Fibroblast of lung (primary cell): ENCODE data around the gene KCTD3. TPM values are rescaled to one million over a fixed set of nuclear protein-coding genes. Genes with fewer than 3 reads are reported as not detected.

Experiments used
- DNase-seq, 2 donors: peaks; one replicate each; pipeline versions ENCODE4 v3.0.0 to v3.0.0-alpha.2; 2010; ENCODE audit warnings: low read depth in 2 of 2
- H2AFZ ChIP-seq: 2 replicates; pipeline ENCODE4 v1.5.1; 2012; ENCODE audit warnings: low read length, control low read depth, inconsistent platforms
- H3K27ac ChIP-seq: 2 replicates; pipeline ENCODE4 v1.5.1; 2011; ENCODE audit warnings: low read length, control low read depth; ENCODE audit not compliant: insufficient read depth
- H3K27me3 ChIP-seq: 2 replicates; pipeline ENCODE4 v1.5.1; 2011; ENCODE audit warnings: mild to moderate bottlenecking, low read length; ENCODE audit not compliant: control insufficient read depth, insufficient read depth
- H3K36me3 ChIP-seq: 2 replicates; pipeline ENCODE4 v1.5.1; 2011; ENCODE audit warnings: low read length; ENCODE audit not compliant: control insufficient read depth, insufficient read depth
- H3K4me1 ChIP-seq: 2 replicates; pipeline ENCODE4 v1.5.1; 2011; ENCODE audit warnings: low read length; ENCODE audit not compliant: control insufficient read depth, insufficient read depth; ENCODE audit errors: extremely low read depth
- H3K4me2 ChIP-seq: 2 replicates; pipeline ENCODE4 v1.5.1; 2011; ENCODE audit warnings: low read length, control low read depth; ENCODE audit not compliant: insufficient read depth; ENCODE audit errors: extremely low read depth
- H3K4me3 ChIP-seq, 4 experiments: fragments of 200-600 bp in 1 of 4; sonication (generic) in 1 of 4; replicated peaks in 1 of 4; 2 replicates each; pipeline ENCODE4 v1.5.1; 2011 to 2016; ENCODE audit warnings: low read length in 4 of 4, low read depth in 3 of 4, mild to moderate bottlenecking in 3 of 4, control low read depth in 2 of 4, inconsistent platforms in 1 of 4, mixed read lengths in 1 of 4; ENCODE audit not compliant: insufficient read depth in 1 of 4; ENCODE audit errors: control extremely low read depth in 1 of 4
- H3K79me2 ChIP-seq: 2 replicates; pipeline ENCODE4 v1.5.1; 2012; ENCODE audit warnings: mild to moderate bottlenecking, low read length, inconsistent platforms; ENCODE audit not compliant: control insufficient read depth, insufficient read depth
- H3K9ac ChIP-seq: 2 replicates; pipeline ENCODE4 v1.5.1; 2011; ENCODE audit warnings: mild to moderate bottlenecking, low read length, control low read depth; ENCODE audit not compliant: insufficient read depth
- H3K9me3 ChIP-seq: 2 replicates; pipeline ENCODE4 v1.5.1; 2012; ENCODE audit warnings: low read depth, low read length; ENCODE audit not compliant: control insufficient read depth, insufficient read depth
- H4K20me1 ChIP-seq: 2 replicates; pipeline ENCODE4 v1.5.1; 2011; ENCODE audit warnings: low read length; ENCODE audit not compliant: control insufficient read depth, insufficient read depth; ENCODE audit errors: extremely low read depth
- CTCF ChIP-seq, 2 donors: IDR thresholded peaks in 1 of 2; conservative IDR thresholded peaks in 1 of 2; 1 replicate in 1 of 2; 2 replicates in 1 of 2; pipeline ENCODE4 v1.5.1; 2011 to 2012; ENCODE audit warnings: low read length in 2 of 2, control low read depth in 1 of 2, inconsistent platforms in 1 of 2, low read depth in 1 of 2, mild to moderate bottlenecking in 1 of 2
- EZH2 ChIP-seq: IDR thresholded peaks from 2 replicates; pipeline ENCODE4 v1.5.1; 2012; ENCODE audit warnings: low read length, control low read depth, mild to moderate bottlenecking; ENCODE audit errors: missing control alignments
- polyA plus RNA-seq, 2 donors: library from polyadenylated mRNA; depleted of rRNA in 1 of 2; stranded (reverse) in 1 of 2; unstranded in 1 of 2; fragments of >200 nt; gene quantifications; 2 replicates each; pipeline ENCODE4 v1.2.1, GENCODE V29; 2011 to 2012; ENCODE audit warnings: missing spikeins in 1 of 2
- total RNA-seq: library from RNA; depleted of rRNA; stranded (reverse); fragments of >200 nt; gene quantifications from 2 replicates; pipeline ENCODE4 v1.2.1, GENCODE V29; 2014

Gene KCTD3
- total and polyA plus RNA-seq, 2 donors (not counting 1 experiment from before 2014, with no cell fraction given), result 65.5 to 76.0 TPM

GRCh38 chr1:215640429-215641148, 73.5 kb downstream of the KCTD3 start:
- TF ChIP-seq EZH2, result no peak
- no peak overlapping the region for H2AFZ ChIP-seq
- no peak for DNase-seq

GRCh38 chr1:215643592-215644321, 76.7 kb downstream of the KCTD3 start:
- no peak overlapping the region for H3K27ac ChIP-seq
- peak in 1 of 2 donors; percentile 36 for DNase-seq
- H3K4me2 ChIP-seq, result no peak overlapping the region
- H2AFZ ChIP-seq, result no peak overlapping the region
- TF ChIP-seq EZH2, result no peak
- TF ChIP-seq CTCF (conservative IDR thresholded peaks at IDR 0.05 in 1 of 2, IDR thresholded peaks at IDR 0.05 in 1 of 2; ENCODE audit: low read depth in 1 of 2, low read length in 2 of 2), result no peak
- no peaks in the 10 kb centered on the region for H3K36me3 ChIP-seq
- no peaks in the 10 kb centered on the region for H3K27me3 ChIP-seq
- H3K79me2 ChIP-seq, result no peaks in the 10 kb centered on the region
- H3K4me3 ChIP-seq, result no peak overlapping the region
- H4K20me1 ChIP-seq, result no peaks in the 10 kb centered on the region
- no peaks in the 10 kb centered on the region for H3K4me1 ChIP-seq
- H3K9me3 ChIP-seq, result no peaks in the 10 kb centered on the region
- no peak overlapping the region for H3K9ac ChIP-seq

More at GRCh38 chr1:215640429-215641148, 73.5 kb downstream of the KCTD3 start:
- no peaks in the 10 kb centered on the region for H4K20me1 ChIP-seq
- H3K4me1 ChIP-seq, result peaks cover 2% of the 10 kb centered on the region
- H3K4me3 ChIP-seq, result no peak overlapping the region
- H3K9ac ChIP-seq, result no peak overlapping the region
- no peaks in the 10 kb centered on the region for H3K79me2 ChIP-seq
- no peaks in the 10 kb centered on the region for H3K9me3 ChIP-seq
- no peaks in the 10 kb centered on the region for H3K27me3 ChIP-seq
- H3K4me2 ChIP-seq, result no peak overlapping the region
- H3K36me3 ChIP-seq, result no peaks in the 10 kb centered on the region
- H3K27ac ChIP-seq, result no peak overlapping the region

GRCh38 chr1:215645182-215645581, 78.1 kb downstream of the KCTD3 start:
- Histone ChIP-seq H3K27ac (no peak overlapping the region), H3K9ac (no peak overlapping the region), H3K4me1 (no peaks in the 10 kb centered on the region), H3K79me2 (no peaks in the 10 kb centered on the region), H3K4me3 (no peak overlapping the region), H2AFZ (no peak overlapping the region), H3K36me3 (no peaks in the 10 kb centered on the region), H3K27me3 (no peaks in the 10 kb centered on the region), H3K4me2 (no peak overlapping the region), H3K9me3 (no peaks in the 10 kb centered on the region), H4K20me1 (no peaks in the 10 kb centered on the region)
- no peak for DNase-seq
- TF ChIP-seq EZH2 (no peak), CTCF (conservative IDR thresholded peaks at IDR 0.05 in 1 of 2, IDR thresholded peaks at IDR 0.05 in 1 of 2; ENCODE audit: low read depth in 1 of 2, low read length in 2 of 2) (no peak)
